Measurements from ENCODE around the gene SLC35B4.

DNA sequence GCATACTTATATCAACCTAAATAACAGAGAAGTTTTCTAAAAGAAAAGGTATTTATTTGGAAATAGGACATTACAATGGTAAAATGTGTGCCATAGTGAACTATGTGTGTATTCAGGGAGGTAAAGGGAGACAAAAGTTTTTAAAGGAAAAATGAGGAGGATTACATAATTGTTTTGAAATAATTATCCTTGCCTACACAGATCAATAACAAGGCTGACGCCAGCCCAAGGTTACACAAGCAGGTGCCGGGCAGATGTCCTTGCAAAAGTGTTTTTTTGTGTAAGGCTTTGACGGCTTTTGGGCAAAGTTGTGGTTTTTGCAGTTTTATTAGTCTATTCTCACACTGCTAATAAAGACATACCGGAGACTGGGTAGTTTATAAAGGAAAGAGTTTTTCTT is 22.7 kb upstream of the SLC35B4 start:
- no peak for TF ChIP-seq EZH2 (IDR thresholded peaks at IDR 0.05; ENCODE audit: borderline replicate concordance, insufficient read depth, low read depth, low read length, poor library complexity, severe bottlenecking)
- TF ChIP-seq, protein P1, sequence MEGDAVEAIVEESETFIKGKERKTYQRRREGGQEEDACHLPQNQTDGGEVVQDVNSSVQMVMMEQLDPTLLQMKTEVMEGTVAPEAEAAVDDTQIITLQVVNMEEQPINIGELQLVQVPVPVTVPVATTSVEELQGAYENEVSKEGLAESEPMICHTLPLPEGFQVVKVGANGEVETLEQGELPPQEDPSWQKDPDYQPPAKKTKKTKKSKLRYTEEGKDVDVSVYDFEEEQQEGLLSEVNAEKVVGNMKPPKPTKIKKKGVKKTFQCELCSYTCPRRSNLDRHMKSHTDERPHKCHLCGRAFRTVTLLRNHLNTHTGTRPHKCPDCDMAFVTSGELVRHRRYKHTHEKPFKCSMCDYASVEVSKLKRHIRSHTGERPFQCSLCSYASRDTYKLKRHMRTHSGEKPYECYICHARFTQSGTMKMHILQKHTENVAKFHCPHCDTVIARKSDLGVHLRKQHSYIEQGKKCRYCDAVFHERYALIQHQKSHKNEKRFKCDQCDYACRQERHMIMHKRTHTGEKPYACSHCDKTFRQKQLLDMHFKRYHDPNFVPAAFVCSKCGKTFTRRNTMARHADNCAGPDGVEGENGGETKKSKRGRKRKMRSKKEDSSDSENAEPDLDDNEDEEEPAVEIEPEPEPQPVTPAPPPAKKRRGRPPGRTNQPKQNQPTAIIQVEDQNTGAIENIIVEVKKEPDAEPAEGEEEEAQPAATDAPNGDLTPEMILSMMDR (IDR thresholded peaks at IDR 0.05): no peak

Data from B cell (primary cell).